Left ventricle myocardium superior (tissue), 1 donor: ENCODE results near the gene ADAMTSL3. TPM values are rescaled to one million over a fixed set of nuclear protein-coding genes. Genes with fewer than 3 reads are reported as not detected.
A peak's percentile ranks its signal among the peaks of the same experiment; 100 is the strongest.

Experiments used
- ATAC-seq: fragments of 200-7000 bp; cut with Tn5 transposase; one replicate; pipeline ENCODE4 v1.9.1; 2020; ENCODE audit warnings: mild to moderate bottlenecking, moderate library complexity
- DNase-seq: peaks from one replicate; pipeline ENCODE4 v3.0.0-alpha.2; 2020
- intact Hi-C: fragments of 100-400 bp; cut with micrococcal nuclease; formaldehyde crosslinking; loops from one replicate; pipeline ENCODE4 v1.11.0; 2022
- total RNA-seq: library from RNA; stranded (reverse); fragmentation: NEBNext Ultra II Directional; extraction: Animal tissue kit (Norgen Biotek cat#: 25700); gene quantifications from one replicate; pipeline ENCODE4 v1.2.1, GENCODE V29; 2021
- donor health status: DM: no; HTN: yes; CAD: no; lungs with severe emphysema.

ADAMTSL3 gene
- total RNA-seq, 1 donor from 2014 or later, result 9.2 TPM

GRCh38 chr15:83786336-83786735, 132.4 kb downstream of the ADAMTSL3 start:
- ATAC-seq (no peak), DNase-seq (no peak)
- intact Hi-C loops, result no loop called here

GRCh38 chr15:83793069-83793468, 139.1 kb downstream of the ADAMTSL3 start:
- DNase-seq (no peak), ATAC-seq (no peak)
- intact Hi-C loops, result no loop called here

- intact Hi-C loops, result no loop called here
- no peak for ATAC-seq
- DNase-seq, result no peak
Observed at GRCh38 chr15:83794209-83794608, 140.3 kb downstream of the ADAMTSL3 start.

GRCh38 chr15:83809345-83809744, 155.4 kb downstream of the ADAMTSL3 start:
- ATAC-seq, result no peak
- DNase-seq, result no peak
- intact Hi-C loops, result no loop called here

- DNase-seq (no peak), ATAC-seq (no peak)
- intact Hi-C loops, result no loop called here
Observed at GRCh38 chr15:83810110-83810509, 156.2 kb downstream of the ADAMTSL3 start.

- intact Hi-C loops, result no loop called here
Observed at GRCh38 chr15:83813682-83814081, 159.8 kb downstream of the ADAMTSL3 start.

GRCh38 chr15:83815506-83815905, 161.6 kb downstream of the ADAMTSL3 start:
- ATAC-seq (peak; percentile 45), DNase-seq (no peak)
- intact Hi-C loops, result no loop called here

More at GRCh38 chr15:83813682-83814081, 159.8 kb downstream of the ADAMTSL3 start:
- DNase-seq (no peak), ATAC-seq (no peak)

- ATAC-seq, result peak; percentile 72
- intact Hi-C loops, result no loop called here
Observed at GRCh38 chr15:83816124-83816883, 162.4 kb downstream of the ADAMTSL3 start.

GRCh38 chr15:83818591-83818990, 164.7 kb downstream of the ADAMTSL3 start:
- DNase-seq, result no peak
- ATAC-seq, result no peak
- intact Hi-C loops, result no loop called here

More at GRCh38 chr15:83816124-83816883, 162.4 kb downstream of the ADAMTSL3 start:
- DNase-seq, result no peak

- ATAC-seq, result no peak
- no peak for DNase-seq
- intact Hi-C loops, result no loop called here
Observed at GRCh38 chr15:83830381-83830780, 176.5 kb downstream of the ADAMTSL3 start.

GRCh38 chr15:83833569-83833968, 179.6 kb downstream of the ADAMTSL3 start:
- ATAC-seq, result no peak
- intact Hi-C loops, result no loop called here
- no peak for DNase-seq

GRCh38 chr15:83835479-83835878, 181.6 kb downstream of the ADAMTSL3 start:
- intact Hi-C loops, result no loop called here
- DNase-seq, result no peak
- no peak for ATAC-seq

GRCh38 chr15:83837945-83838571, 184.1 kb downstream of the ADAMTSL3 start:
- peak; percentile 57 for DNase-seq
- intact Hi-C loops, result no loop called here
- peak; percentile 64 for ATAC-seq

- intact Hi-C loops, result no loop called here
- no peak for ATAC-seq
Observed at GRCh38 chr15:83838763-83839162, 184.8 kb downstream of the ADAMTSL3 start.

GRCh38 chr15:83842281-83842680, 188.4 kb downstream of the ADAMTSL3 start:
- DNase-seq (no peak), ATAC-seq (no peak)
- intact Hi-C loops, result no loop called here

More at GRCh38 chr15:83838763-83839162, 184.8 kb downstream of the ADAMTSL3 start:
- no peak for DNase-seq

GRCh38 chr15:83843471-83843871, 189.5 kb downstream of the ADAMTSL3 start:
- peak; percentile 66 for DNase-seq
- peak; percentile 64 for ATAC-seq
- intact Hi-C loops, result no loop called here

GRCh38 chr15:83844742-83845141, 190.8 kb downstream of the ADAMTSL3 start:
- DNase-seq, result no peak
- ATAC-seq, result peak; percentile 30
- intact Hi-C loops, result no loop called here

- DNase-seq (no peak), ATAC-seq (peak; percentile 75)
- intact Hi-C loops, result no loop called here
Observed at GRCh38 chr15:83845230-83845629, 191.3 kb downstream of the ADAMTSL3 start.

- no peak for DNase-seq
- peak; percentile 39 for ATAC-seq
- intact Hi-C loops, result no loop called here
Observed at GRCh38 chr15:83846847-83847246, 192.9 kb downstream of the ADAMTSL3 start.

- intact Hi-C loops, result no loop called here
- DNase-seq (no peak), ATAC-seq (peak; percentile 55)
Observed at GRCh38 chr15:83848315-83849050, 194.6 kb downstream of the ADAMTSL3 start.
